Measurements from ENCODE around the gene WIPI1. TPM values are rescaled to one million over a fixed set of nuclear protein-coding genes. Genes with fewer than 3 reads are reported as not detected.
"Not testable (repeated sequence)": the region's sequence is repeated elsewhere in the genome, so short reads cannot be mapped to it uniquely, and the experiment has no call there.

WIPI1 gene
- total and polyA plus RNA-seq, 10 of the 15 experiments (the other 5 are each of a cell fraction or from before 2014, with no cell fraction given): 6.5 to 44.5 (median 26.2) TPM

DNA sequence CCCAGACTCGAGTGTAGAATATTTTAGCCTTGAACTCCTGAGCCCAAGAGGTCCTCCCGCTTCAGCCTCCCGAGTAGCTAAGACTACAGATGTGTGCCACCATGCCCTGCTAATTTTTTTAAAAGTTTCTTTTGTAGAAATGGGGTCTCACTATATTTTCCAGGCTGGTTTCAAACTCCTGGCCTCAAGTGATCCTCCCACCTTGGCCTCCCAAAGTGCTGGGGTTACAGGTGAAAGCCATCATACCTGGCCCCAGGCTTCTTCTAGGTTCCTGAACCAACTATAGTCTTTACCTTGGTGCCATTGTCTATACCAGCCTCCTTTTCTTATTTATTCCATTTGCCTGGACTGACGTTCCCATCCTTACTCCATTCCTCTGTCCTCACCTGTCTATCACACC lies 37.8 kb upstream of the WIPI1 start (continued):
- TF ChIP-seq E2F4 (IDR thresholded peaks at IDR 0.05; ENCODE audit: low read depth, low read length) (no peak), NFXL1 (IDR thresholded peaks at IDR 0.05; ENCODE audit: borderline replicate concordance) (no peak)
- TF ChIP-seq, protein P1, sequence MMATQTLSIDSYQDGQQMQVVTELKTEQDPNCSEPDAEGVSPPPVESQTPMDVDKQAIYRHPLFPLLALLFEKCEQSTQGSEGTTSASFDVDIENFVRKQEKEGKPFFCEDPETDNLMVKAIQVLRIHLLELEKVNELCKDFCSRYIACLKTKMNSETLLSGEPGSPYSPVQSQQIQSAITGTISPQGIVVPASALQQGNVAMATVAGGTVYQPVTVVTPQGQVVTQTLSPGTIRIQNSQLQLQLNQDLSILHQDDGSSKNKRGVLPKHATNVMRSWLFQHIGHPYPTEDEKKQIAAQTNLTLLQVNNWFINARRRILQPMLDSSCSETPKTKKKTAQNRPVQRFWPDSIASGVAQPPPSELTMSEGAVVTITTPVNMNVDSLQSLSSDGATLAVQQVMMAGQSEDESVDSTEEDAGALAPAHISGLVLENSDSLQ (IDR thresholded peaks at IDR 0.05): no peak

DNA sequence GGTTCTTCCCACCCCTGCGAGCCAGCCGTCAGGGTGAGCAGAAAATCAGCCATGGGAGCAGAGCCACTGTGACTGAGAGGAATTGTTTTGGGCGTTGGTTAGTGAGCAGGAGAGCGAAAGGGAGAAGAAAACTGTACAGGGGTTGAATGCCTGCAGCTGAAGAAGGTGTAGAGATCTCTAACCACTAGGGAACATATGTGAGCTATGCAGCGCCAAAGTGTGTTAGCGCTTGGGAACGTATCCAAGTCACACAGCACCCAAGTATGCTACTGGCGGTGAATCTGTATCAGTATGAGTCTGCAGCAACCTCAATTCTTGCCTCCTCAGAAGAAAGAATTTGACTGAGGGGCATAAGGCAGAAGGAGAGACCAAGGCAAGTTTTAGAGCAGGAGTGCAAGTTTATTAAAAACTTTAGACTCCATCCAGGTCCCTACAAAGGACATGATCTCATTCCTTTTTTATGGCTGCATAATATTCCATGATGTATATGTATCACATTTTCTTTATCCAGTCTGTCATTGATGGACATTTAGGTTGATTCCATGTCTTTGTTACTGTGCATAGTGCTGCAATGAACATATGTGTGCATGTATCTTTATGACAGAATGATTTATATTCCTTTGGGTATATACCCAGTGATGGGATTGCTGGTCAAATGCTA lies 35.2 kb upstream of the WIPI1 start:
- CTCF ChIA-PET; H2AFZ ChIP-seq (ENCODE audit: control insufficient read depth, low read depth, low read length): not testable (repeated sequence)

More for the DNA sequence above, 35.2 kb upstream of the WIPI1 start:
- H3K4me3 ChIP-seq; intact Hi-C loops (cut with micrococcal nuclease; ENCODE audit: unreplicated experiment); ATAC-seq; FAIRE-seq; in situ Hi-C loops (cut with MboI); H3K9me3 ChIP-seq (replicated peaks; ENCODE audit: control insufficient read depth, insufficient read depth, low read length); H3K36me3 ChIP-seq (ENCODE audit: control insufficient read depth in 2 of 2, insufficient read depth in 2 of 2, low read length in 1 of 2); H3K9ac ChIP-seq (ENCODE audit: control insufficient read depth, insufficient read depth, low read length); SMC1A ChIA-PET (ENCODE audit: uncharacterized antibody, unreplicated experiment); H3K4me2 ChIP-seq (ENCODE audit: control insufficient read depth, insufficient read depth); H3K79me2 ChIP-seq (ENCODE audit: control insufficient read depth, insufficient read depth, low read length); POLR2A ChIA-PET; BruUV-seq (replicated peaks); H3K27ac ChIP-seq (ENCODE audit: control insufficient read depth, insufficient read depth); DNase-seq (ENCODE audit: low read depth, low spot score); H4K20me1 ChIP-seq (ENCODE audit: control insufficient read depth, insufficient read depth); H3K27me3 ChIP-seq (replicated peaks in 1 of 2; ENCODE audit: control insufficient read depth in 2 of 2, insufficient read depth in 2 of 2, low read length in 1 of 2): not testable (repeated sequence)
- RAD21 ChIA-PET (ENCODE audit: unreplicated experiment): interaction anchor here (0.7 kb wide), 1 partner anchor 20 kb away, joined by 3 read pairs; the partner anchor contains the start of gene PRKAR1A
- WGBS (ENCODE audit: insufficient coverage, insufficient replicate concordance, low lambda C conversion rate, missing lambda C conversion rate): 73% methylated on average over 8 of the region's 8 CpGs
- peaks cover 32% of the 10 kb centered on the region for H3K4me1 ChIP-seq (ENCODE audit: control insufficient read depth, insufficient read depth, low read length)
- TF ChIP-seq ZBTB33 (IDR thresholded peaks at IDR 0.05): peak; percentile 65; the same call in 1 of the 2 replicates
